T-helper 2 cell (primary cell): ENCODE results near the gene TCF21.
"Not testable (repeated sequence)": the region's sequence is repeated elsewhere in the genome, so short reads cannot be mapped to it uniquely, and the experiment has no call there.

Source experiments
- DNase-seq, 5 experiments: peaks; one replicate each; pipeline versions ENCODE4 v3.0.0 to v3.0.0-alpha.2; 2012 to 2022
- total RNA-seq, 2 donors: gene quantifications; one replicate each; lab custom pipeline; 2026; lab: John Stamatoyannopoulos, UW

TCF21 gene
- total RNA-seq: 0 reads per million in 2 donors

DNA sequence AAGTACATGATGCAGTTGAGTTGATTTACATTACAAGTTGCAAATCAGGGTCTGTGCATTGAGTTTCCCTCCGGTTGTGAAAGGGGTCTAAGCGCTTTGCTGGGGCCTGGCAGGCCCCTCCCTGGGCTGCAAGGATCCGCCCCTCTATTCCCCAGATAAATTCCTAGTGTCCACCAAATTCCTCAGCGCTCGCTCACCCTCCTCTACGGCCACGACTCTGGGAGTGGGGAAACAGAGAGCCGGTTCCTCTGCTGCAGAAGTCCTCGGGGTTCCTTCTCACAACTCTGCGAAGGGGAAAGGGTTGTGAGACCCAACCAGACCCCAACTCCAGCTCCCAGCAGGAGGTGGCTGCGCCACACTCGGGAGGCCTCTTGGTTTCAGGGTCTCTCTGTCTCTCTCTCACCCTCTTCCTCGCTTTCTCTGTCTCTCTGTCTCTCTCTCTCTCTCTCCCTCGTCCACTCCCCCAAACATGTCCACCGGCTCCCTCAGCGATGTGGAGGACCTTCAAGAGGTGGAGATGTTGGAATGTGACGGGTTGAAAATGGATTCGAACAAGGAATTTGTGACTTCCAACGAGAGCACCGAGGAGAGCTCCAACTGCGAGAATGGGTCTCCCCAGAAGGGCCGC is at the start of gene TCF21:
Gene TCF21 (plus strand): TSS at position 185 of the 628 bp plus-strand sequence. CDS start 285 bp downstream, at position 470.
- no peak for DNase-seq

- DNase-seq: no peak
Observed at GRCh38 chr6:133841176-133841575, 47.7 kb upstream of the TCF21 start.

DNA sequence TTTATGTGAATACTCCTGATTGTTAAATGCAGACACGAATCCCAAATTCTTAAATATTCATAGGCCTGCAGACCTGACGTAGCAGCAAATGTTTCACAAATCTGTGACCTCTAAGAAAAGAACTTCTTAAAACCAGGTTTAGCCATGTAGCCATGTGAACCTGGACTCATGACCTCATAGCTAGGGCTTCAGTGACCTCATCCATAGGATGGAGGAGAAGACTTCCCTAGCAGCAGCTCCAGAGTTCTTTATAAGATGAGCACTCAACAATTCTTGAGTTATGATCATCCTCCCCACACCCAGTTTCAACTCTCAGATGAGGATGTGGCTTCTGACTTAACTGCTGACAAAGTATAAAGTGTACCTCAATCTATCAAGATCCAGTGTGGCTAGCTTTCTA is 45.8 kb upstream of the TCF21 start:
- DNase-seq: no peak

GRCh38 chr6:133844709-133845108 is 44.2 kb upstream of the TCF21 start:
- no peak for DNase-seq

GRCh38 chr6:133854041-133854363 is 34.9 kb upstream of the TCF21 start:
- DNase-seq: no peak

GRCh38 chr6:133854364-133855275 is 34.3 kb upstream of the TCF21 start:
- no peak for DNase-seq

DNA sequence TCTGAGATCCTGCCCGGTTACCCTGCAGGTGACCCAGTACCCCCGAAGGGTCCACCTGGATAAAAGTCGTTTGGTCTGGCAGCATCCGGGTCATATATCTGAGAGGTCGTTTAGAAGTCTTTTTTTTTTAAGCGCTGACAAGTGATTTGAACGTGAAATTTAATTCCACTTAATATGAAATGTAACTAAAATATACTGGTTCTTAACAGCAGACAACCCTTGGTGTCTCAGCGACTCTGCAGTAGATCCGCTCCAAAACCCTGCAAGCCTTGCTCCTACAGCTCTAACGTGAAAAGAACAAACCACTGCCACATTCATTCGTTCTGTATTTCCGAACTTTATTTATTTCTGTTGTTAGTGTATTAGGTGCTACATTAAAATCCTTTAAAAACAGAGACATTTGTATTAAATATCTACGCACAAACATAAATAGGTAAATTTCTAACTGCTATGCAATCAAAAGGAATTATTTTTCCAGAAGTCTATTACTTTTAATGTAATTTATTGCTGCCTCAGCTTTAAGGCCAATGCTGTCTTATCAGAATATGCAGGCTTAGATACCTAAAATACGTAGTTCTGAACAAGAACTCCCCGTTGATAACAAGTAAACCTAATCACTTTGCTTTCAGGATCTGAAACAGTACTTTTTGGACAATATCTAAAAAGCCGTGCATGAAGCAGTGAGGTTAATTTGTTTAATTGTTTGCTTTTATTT is 33.5 kb upstream of the TCF21 start:
- no peak for DNase-seq

DNA sequence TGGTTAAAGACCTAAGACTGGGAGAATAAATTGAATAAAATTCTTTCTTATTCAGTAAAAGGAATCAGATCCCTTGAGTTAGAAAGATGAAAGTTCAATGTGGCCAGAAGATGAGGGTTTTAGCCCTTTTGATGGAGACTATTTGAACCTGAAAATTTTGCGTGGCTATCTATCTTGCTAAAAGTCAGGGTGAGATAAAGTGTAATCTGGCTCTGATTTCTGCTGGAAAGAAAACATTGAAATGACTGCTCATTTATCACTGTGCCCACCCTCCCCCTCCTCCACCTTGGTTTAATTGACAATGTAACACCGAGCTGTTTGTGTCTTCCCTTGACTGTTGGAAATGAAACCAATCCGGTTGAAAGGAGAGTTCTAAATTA is 32.9 kb upstream of the TCF21 start:
- no peak for DNase-seq

DNA sequence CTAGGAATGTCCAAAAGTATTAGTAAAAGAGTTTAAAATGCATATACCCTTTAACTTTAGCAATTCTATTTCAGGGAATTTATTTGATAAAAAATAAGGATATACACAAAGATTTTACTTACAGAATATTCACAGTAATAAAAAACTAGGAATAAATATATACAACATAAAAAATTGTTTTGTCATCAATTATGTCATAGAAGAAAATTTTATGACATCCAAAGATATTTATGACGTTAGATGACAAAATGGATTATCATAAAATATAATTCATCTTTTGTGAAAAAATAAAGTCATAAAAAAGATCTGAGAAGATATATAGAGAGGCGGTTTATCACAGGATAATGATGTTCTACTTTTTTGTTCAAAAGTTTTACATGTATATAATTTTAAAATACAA is 32.0 kb upstream of the TCF21 start:
- DNase-seq: no peak

GRCh38 chr6:133857696-133858095 is 31.2 kb upstream of the TCF21 start:
- DNase-seq: no peak

- not testable (repeated sequence) for DNase-seq
Observed at GRCh38 chr6:133861337-133861736, 27.6 kb upstream of the TCF21 start.

GRCh38 chr6:133863228-133863627 is 25.7 kb upstream of the TCF21 start:
- no peak for DNase-seq

DNA sequence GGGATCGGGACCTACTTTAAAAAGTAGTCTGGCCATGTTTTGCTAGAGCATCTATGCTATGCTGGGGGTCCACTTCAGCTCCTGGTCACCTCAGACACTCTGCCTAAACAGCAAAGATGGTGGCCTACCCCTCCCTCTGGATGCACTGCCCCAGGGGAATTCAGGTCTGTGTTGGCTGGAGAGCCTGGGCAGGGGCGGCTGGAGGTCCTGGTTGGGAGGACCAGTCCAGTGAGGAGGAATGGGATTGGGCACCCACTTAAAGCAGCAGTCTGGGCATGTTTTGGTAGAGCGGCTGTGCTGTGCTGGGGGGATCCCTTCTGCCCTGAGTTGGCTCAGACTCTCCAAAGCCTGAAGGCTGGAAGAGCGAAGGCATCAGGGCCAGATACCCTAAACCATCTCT is 23.2 kb upstream of the TCF21 start:
- no peak for DNase-seq

GRCh38 chr6:133871131-133871530 is 17.8 kb upstream of the TCF21 start:
- no peak for DNase-seq

- DNase-seq: no peak
Observed at GRCh38 chr6:133873538-133873937, 15.4 kb upstream of the TCF21 start.

GRCh38 chr6:133877116-133877515 is 11.8 kb upstream of the TCF21 start:
- DNase-seq: no peak

- DNase-seq: no peak
Observed at GRCh38 chr6:133880006-133880405, 8.9 kb upstream of the TCF21 start.

DNA sequence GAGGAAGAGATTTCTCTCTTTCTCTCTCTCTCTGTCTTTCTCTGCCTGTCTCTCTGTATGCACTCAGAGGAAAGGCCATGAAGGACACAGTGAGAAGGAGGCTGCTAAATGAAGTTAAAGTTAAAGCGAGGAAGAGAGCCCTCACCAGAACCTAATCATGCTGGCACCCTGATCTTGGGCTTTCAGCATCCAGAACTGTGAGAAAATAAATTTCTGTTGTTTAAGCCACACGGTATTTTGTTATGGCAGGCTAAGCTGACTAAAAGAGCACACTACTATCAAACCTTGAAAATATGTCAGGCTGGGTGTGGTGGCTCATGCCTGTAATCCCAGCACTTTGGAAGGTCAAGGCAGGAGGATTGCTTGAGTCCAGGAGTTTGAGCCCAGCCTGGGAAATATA is 8.0 kb upstream of the TCF21 start:
- no peak for DNase-seq

DNA sequence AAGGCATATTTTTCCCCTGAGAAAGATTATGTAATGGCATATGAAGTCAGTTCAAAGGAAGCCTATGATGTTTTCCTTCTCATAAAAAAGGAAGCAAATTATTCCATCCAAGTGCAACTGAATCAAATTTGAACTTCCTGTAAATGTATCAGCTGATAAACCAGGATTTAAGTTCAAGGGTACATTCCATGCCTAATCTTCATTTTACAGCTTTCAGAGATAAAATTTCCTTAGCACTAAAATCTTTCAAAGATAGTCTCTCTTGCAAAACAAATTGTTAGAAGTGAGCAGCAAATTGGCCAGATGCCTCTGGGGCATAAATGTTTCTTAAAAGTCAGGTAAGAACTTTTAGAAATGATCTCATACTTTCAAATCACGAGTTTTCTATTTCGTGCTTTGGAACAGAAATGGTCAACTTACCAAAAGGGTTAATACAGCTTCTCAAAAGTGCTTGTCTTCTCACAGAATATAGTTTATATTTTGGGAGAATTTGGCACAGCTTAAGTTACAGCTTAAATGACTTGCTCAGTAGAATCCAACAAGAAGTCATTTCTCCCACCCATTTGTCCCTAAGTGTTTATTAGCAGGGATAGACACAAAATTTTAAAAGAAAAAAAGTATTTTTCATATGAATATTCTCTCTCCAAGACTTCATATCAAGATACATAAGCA is 2.7 kb upstream of the TCF21 start:
- no peak for DNase-seq

DNA sequence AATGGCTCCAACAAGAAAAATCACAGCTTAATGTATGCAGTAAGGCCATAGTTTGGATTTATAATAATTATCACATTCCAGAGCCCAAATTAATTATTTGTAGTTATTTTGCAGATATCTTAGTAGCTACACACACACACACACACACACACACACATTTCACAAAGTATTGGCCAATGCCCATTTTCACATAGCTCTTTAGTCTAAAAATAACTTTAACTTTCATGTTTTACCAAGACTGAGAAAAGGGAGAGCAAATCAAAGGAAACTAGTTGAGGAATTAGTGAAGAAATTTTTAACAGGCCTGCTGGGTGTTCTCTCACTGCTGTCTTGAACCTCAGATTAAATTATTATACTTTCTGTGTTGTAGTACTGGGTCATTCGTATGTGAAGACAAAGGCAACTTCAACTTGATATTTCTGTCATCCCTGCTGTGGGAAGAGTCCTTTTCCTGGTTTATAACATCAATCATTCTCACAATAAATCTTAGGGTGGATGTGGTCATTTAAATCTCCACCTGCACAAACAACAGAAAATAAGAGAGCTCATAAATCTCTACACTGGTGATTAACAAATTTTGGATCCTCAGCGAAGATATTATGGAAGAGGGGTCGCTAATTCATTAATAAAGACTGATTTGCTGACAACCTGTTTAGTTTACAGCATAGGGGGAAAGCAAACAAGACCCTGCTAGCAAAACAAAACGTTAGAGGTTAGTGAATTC is 1.6 kb upstream of the TCF21 start:
- DNase-seq: no peak

DNA sequence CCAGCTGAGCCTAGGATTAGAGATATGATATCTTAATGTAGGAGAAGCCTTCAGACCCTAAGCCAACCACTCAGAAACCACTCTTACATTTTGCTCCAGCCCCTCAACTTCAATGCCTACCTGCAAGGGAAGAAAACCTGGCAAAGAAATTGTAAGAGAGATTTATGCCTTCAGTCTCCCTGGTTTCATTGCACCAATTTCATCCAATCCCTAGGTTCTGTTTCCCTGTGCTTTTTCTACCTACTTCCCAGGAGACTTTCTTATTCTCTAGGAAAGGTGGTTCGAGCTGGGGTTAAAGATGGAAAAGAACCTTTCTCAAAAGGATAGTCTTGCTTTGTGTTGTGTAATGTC is 1.1 kb upstream of the TCF21 start:
- DNase-seq: no peak
